OCI-LY7 (cell line): ENCODE measurements around the gene ITIH1.

ENCODE experiments used
- CTCF ChIP-seq: fragments of 200-600 bp; sonication (generic); conservative IDR thresholded peaks from 2 replicates; pipeline ENCODE4 v1.5.1; 2014; ENCODE audit warnings: mild to moderate bottlenecking, antibody characterized with exemption, low read length, moderate library complexity, mixed read lengths
- EZH2phosphoT487 ChIP-seq: fragments of 200-600 bp; sonication (generic); IDR thresholded peaks from 2 replicates; pipeline ENCODE4 v1.6.1; 2018; ENCODE audit warnings: low read depth, borderline replicate concordance, mild to moderate bottlenecking, mixed run types, antibody characterized with exemption, low read length, moderate library complexity, mixed read lengths

GRCh38 chr3:52774901-52775864 lies 2.2 kb upstream of the ITIH1 start:
- TF ChIP-seq CTCF: no peak
- no peak for TF ChIP-seq EZH2phosphoT487
